ENCODE measurements around the gene TTC39A.

The TTC39A gene

GRCh38 chr1:51313961-51314777 is 16.2 kb downstream of the TTC39A start:
- no peak for DNase-seq

GRCh38 chr1:51313268-51313852 is 17.0 kb downstream of the TTC39A start:
- no peak for DNase-seq

- DNase-seq: no peak
These were observed 17.6 kb downstream of the TTC39A start for GRCh38 chr1:51312718-51313117.

DNA sequence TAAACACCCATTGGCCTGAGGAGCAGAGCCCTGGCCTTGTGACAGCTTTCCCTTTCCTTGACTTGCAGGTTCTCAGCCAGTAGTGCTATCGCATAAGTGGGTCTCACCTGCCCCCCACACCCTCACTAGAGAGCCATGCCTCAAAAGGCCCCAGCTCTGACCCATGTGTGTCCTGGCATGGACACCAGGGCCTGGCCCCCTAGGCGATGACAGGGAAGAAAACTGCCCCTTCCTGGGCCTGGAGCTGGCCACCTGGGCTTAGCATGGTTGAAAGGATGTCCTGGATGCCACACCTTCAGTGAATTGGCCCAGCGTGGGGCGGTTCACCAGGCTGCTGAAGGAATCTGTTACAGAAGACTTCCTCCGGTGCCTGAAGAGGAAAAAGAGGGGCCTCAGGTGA is 18.5 kb downstream of the TTC39A start:
- DNase-seq: no peak

DNA sequence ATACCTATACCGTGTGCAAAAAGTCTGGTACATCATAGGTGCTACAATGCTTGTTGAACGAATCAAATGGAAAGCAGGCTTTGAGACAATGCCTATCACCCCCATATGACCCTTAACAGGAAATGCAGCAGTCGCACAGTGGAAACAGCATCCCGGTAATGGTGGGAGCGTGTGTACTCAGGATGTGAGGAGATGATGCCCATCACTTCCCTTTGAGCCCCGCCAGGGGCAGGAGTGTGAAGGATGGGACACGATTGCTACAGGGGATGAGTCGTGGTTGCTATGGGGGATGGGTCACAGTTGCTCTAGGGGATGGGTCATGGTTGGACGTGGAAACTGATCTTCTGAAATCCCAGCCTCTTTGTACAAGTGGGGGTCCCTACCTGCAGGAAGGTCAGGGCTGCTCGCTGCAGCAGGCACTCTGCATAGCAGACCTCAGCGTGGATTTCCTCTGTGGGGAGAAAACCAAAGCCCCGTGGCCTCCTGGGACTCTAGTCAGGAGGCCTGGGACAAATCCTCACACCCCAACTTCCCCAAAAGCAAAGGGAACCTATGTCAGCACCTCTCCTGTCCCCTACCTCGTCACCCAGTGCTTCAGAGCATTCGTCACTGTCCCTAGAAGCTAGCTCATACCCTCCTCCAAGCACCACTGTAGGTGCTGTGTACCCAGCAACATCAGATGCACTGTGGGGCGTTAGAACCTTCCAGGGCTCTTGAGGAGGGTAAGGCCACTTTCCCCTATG is 19.3 kb downstream of the TTC39A start:
- no peak for DNase-seq

GRCh38 chr1:51309291-51309690 is 21.1 kb downstream of the TTC39A start:
- no peak for DNase-seq

DNA sequence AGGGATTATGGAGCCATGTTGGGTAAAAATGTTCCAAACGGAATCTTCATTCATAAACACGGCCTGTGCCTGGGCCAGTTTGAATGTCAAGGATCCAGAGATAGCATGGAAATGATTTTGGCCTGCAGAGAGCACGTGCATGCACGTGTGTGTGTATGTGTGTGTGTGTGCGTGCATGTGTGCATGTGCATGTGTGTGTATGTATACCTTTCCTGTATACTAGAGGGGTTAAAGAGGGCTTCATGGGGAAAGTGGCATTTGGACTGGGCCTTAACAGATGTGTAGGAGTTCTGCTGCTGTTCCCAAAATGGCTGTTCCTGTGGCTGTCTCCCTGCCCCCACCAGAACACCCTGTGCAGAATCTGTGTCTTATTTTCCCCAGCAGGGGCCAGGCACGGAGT is 21.7 kb downstream of the TTC39A start:
- DNase-seq: no peak

DNA sequence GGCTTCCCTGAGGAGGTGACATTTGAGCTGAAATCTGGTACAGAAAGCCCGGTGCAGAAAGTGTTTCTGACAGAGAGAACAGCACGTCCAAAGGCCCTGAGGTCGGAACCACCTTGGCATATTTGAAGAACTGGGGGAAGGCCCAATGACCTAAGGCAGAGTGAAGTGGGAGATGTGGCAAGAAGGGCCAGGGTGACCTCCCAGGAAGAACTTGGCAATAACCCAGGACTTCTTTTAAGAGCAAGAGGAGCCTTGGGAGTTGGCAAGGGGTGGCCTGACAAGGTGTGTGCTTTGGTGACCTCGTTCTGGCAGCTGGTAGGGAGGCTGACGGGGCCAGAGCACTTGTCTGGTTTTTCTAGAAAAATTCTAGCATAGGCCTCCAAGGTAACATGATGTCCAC is 23.4 kb downstream of the TTC39A start:
- DNase-seq: no peak

DNA sequence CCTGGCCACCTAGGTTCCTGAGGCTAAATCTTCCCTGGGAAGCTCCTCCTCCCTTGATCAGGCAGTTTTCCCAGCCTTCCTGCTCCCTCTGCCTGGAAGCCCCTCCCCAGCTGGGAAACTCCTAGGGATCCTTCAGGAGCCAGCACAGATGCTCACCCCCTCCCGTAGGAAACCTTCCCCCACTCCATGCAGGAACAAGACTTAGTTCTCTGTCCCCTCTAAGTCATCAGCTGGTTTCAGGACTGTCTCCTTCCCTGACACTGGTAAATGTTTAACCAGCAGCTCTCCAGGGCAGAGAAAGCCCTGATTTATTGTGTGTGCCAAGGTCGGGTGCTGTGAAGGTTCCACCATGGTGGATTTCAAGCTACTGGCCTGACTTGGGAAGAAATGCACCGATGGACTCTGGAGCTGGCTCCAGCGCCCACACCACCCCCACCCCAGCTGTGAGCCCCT is 25.0 kb downstream of the TTC39A start:
- DNase-seq: no peak

DNA sequence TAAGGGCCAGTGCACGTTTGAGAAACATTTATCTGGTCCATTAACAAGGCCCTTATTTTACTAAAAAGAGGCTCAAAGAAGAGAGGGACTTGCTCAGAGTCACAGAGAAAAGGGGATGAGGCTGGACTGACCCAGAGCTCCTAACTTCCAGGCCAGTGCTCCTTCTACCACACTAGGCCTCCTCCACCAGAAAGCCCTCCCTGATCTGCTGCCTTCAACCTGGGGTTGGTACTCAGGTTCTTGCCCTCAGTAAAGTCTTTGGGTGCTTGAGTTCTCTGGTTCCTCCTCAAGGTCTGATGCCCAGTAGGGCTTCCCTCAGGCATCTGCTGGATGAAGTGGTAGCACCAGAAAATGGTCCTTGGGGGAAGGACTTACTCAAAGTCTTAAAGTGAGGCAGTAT is 26.0 kb downstream of the TTC39A start:
- DNase-seq: no peak

DNA sequence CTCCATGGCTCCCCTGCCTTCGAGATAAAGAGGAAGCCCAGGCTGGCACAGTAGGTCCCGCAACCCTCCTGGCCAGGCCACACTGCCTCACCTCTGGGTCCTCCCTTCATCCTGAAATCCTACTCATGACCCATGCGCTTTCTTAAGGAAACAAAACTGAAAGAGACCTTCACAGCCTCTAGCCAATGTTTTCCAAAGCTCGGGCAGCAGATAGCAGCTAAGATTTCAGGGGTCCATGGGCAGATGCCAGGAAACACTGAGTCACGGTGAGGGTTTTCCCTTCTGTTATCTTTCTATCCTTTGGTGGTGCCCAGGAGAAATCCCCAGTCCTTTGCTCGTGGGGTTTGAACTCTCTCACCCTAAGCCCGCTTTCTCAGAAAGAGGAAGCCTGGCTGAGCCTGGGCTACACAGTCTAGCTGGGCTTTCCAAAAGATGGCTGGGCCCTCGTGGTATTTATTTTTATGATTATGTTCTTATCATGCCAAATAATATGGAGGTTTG is 26.6 kb downstream of the TTC39A start:
- no peak for DNase-seq

DNA sequence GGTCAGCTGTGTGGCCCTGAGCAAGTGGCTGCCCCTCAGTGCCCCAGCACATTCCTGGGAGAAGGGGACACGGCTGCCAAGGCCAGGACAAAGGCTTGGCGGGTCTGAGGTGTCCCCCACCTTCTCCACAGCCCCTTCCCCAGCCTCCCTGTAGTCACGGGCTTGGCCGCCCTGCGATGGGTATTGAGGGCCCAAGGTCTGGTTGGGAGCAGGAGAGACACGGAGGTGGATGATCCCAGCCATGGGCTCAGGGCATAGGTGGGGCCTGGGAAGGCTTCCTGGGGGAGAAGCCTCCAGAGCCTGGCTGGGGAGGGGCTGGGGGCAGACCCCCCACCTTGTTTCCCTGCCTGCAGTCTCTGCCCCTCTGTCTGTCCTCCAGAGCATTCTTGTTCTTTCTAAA is 27.0 kb downstream of the TTC39A start:
- DNase-seq: no peak

GRCh38 chr1:51302746-51303145 is 27.6 kb downstream of the TTC39A start:
- no peak for DNase-seq

- DNase-seq: no peak
These were observed 28.1 kb downstream of the TTC39A start for GRCh38 chr1:51302270-51302669.

DNA sequence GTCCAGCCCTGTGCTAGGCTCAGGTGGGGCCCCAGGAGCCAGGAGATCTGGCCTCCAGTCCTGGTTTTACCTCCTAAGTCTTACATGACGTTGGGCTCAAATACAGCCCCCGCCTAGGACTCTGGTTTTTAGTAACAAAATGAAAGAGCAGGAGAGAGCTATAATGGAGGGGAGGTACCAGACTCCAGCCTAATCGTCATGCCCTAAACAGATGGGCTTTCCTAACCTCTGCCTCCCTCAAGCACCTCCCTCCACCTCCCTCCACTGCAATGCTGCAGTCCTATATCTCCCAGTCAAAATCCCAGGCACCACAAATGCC is 28.6 kb downstream of the TTC39A start:
- no peak for DNase-seq

DNA sequence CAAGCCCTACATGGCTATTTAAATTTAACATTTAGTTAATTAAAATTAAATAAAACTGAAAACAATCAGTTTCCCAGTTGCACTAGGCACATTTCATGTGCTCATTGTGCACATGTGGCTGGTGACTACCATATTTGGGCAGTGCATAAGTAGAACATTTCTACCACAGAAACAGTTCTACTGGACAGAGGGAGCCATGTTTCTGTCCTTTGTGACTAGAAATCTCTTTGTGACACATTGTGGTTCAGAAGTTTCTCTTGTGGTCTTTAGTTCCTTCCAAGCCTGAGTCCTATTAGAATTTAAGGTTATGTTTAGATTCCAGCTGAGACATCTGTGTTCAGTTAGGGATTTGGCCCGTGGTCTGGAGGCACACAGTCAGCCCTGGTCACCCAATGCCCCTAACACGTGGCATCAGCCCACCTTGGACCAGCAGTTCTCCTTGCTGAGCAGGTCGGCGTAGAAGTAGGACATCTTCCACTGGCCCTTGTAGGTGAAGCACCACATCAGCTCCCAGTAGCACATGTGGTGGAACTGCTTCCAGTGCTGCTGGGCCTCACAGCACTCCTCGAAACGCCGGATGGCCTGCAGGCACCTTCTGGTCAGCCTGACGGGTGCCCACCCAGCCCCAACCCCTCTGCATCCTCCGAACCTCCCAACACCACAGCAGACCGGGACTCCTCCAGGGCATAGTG is 29.1 kb downstream of the TTC39A start:
- no peak for DNase-seq

- DNase-seq: no peak
These were observed 30.2 kb downstream of the TTC39A start for GRCh38 chr1:51299981-51300670.

DNA sequence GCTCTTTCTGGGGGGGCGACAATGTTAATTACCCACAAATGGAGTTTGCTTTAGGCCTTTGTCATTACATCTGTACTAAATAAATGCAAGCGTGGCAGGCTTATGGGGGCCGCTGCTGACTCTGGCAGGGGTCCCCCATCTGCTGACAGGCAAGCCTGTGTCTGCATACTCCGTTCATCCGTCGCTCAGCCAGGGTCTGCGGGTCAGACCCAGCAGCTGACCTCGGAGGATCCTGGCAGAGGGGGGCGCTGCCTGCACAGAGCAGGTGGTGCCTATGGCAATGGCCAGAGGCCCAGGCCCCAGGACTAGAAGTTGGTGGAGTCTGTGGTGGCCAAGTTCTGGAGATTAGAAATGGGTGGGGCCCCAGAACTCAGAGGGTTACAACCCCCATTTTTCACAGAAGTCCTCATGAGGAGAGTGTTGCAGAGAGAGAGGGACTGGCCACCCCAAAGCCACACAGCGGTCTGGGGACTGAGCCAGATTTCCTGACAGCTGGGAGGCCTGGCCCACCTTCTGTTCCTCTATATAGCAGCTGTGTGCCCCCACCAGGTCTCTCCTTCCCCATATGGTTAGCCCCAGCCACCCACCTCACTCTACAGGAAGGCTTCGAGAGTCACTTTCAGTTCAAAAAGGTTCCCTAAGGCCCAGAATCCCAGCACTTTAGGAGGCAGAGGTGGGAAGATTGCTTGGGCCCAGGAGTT is 31.0 kb downstream of the TTC39A start:
- DNase-seq: no peak

- no peak for DNase-seq
These were observed 32.0 kb downstream of the TTC39A start for GRCh38 chr1:51298322-51298705.

DNA sequence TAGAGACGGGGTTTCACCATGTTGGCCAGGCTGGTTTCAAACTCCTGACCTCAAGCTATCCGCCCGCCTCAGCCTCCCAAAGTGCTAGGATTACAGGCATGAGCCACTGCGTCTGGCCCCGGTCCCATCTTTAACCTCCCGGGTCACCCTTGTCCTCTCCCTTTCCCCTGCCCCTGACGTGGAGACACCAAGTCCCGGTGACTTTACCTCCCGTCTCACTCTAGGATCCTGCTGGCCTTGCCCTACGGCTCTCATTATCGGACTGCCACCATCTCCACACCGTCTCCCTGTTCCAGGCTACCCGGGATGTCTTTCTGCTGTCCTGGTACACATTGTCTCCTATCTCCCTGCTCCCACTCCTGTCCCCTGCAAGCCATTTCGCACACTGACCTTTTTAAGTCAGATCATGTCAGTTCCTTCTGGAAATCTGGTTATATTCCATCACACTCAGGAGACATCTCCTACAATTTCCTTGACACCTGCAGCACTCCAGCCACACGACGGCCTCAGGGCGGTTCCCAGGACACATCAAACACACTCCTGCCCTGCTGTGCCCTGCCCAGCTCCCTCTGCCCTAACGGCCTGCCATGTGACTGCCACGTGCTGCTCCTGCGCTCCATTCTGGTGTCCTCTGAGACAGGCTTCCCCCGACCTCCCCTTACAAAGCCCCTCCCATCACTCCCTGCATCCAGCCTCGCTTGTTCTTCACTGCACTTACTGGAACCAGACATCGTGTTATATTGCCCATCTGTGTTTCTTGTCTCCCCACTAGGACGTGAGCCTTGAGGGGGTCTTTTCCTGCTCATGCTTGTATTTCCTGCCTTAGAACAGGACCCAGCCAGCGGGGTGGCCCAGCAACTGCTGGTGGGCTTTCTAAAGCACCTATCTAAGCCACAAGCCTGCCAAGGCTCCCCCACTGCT is 32.7 kb downstream of the TTC39A start:
- no peak for DNase-seq

All from activated CD4-positive, CD25-positive, alpha-beta regulatory T cell treated with anti-CD3 and anti-CD28 coated beads, Interleukin-2, amount 50 U/mL, for 72 hours (primary cell).